WTC11 (cell line): ENCODE results near the gene WDPCP. TPM values are rescaled to one million over a fixed set of nuclear protein-coding genes. Genes with fewer than 3 reads are reported as not detected.

Source experiments
- ATAC-seq: fragments of 200-7000 bp; cut with Tn5 transposase; 2 replicates; pipeline ENCODE4 v1.10.0; 2021; ENCODE audit warnings: mild to moderate bottlenecking, moderate library complexity
- CTCF ChIA-PET: fragments of 300-600 bp; sonication (Branson Sonifier 250); formaldehyde crosslinking; loops from one replicate; lab custom pipeline; 2021; ENCODE audit warnings: antibody characterized with exemption; lab: Charles Lee
- POLR2A ChIA-PET: fragments of 350-600 bp; sonication (Branson Sonifier 250); formaldehyde crosslinking; loops from one replicate; lab custom pipeline; 2021; ENCODE audit warnings: antibody characterized with exemption; lab: Charles Lee
- DNase-seq: peaks from one replicate; pipeline ENCODE4 v3.0.0; 2021; ENCODE audit warnings: low spot score
- H3K27ac Mint-ChIP-seq: 2 replicates; pipeline ENCODE4 v1.8.0; 2021; ENCODE audit warnings: mixed read lengths
- H3K27me3 Mint-ChIP-seq: 2 replicates; pipeline ENCODE4 v1.8.0; 2021; ENCODE audit warnings: low read depth, mild to moderate bottlenecking, moderate library complexity, mixed read lengths
- H3K36me3 Mint-ChIP-seq: 2 replicates; pipeline ENCODE4 v1.8.0; 2021; ENCODE audit warnings: mixed read lengths
- H3K4me1 Mint-ChIP-seq: 2 replicates; pipeline ENCODE4 v1.8.0; 2022; ENCODE audit warnings: mixed read lengths
- H3K4me3 Mint-ChIP-seq: 2 replicates; pipeline ENCODE4 v1.8.0; 2021; ENCODE audit warnings: mild to moderate bottlenecking, moderate library complexity, mixed read lengths
- H3K9me3 Mint-ChIP-seq: 2 replicates; pipeline ENCODE4 v1.8.0; 2021; ENCODE audit warnings: mixed read lengths
- ATF2 ChIP-seq: sonication (generic); formaldehyde crosslinking; IDR thresholded peaks from 2 replicates; pipeline ENCODE4 v1.8.1; 2022; ENCODE audit warnings: low read depth, missing genetic modification reagents, borderline replicate concordance
- CREB1 ChIP-seq: sonication (generic); formaldehyde crosslinking; IDR thresholded peaks from 2 replicates; pipeline ENCODE4 v1.8.0; 2023; ENCODE audit warnings: mild to moderate bottlenecking, missing genetic modification reagents
- CREM ChIP-seq: sonication (generic); formaldehyde crosslinking; IDR thresholded peaks from 2 replicates; pipeline ENCODE4 v1.8.1; 2022; ENCODE audit warnings: mild to moderate bottlenecking, missing genetic modification reagents, moderate library complexity
- E2F5 ChIP-seq: sonication (generic); formaldehyde crosslinking; IDR thresholded peaks from 2 replicates; pipeline ENCODE4 v1.8.1; 2022; ENCODE audit warnings: mild to moderate bottlenecking, moderate library complexity, missing genetic modification reagents
- GABPB1 ChIP-seq: sonication (generic); formaldehyde crosslinking; IDR thresholded peaks from 2 replicates; pipeline ENCODE4 v1.8.1; 2023; ENCODE audit warnings: mild to moderate bottlenecking, missing genetic modification reagents
- GTF2I ChIP-seq: fragments of 250-450 bp; sonication (Bioruptor Pico); conservative IDR thresholded peaks from 2 replicates; pipeline ENCODE4 v1.4.0; 2021; ENCODE audit warnings: mild to moderate bottlenecking
- MAX ChIP-seq: sonication (generic); formaldehyde crosslinking; IDR thresholded peaks from 2 replicates; pipeline ENCODE4 v1.8.0; 2022; ENCODE audit warnings: mild to moderate bottlenecking, missing genetic modification reagents
- MXD4 ChIP-seq: fragments of 250-450 bp; sonication (Bioruptor Pico); IDR thresholded peaks from 2 replicates; pipeline ENCODE4 v1.8.0; 2021; ENCODE audit warnings: mild to moderate bottlenecking, moderate library complexity, borderline replicate concordance
- MYBL2 ChIP-seq: sonication (generic); formaldehyde crosslinking; IDR thresholded peaks from 2 replicates; pipeline ENCODE4 v1.8.1; 2023; ENCODE audit warnings: mild to moderate bottlenecking, moderate library complexity, missing genetic modification reagents
- NFYB ChIP-seq: sonication (generic); formaldehyde crosslinking; conservative IDR thresholded peaks from 2 replicates; pipeline ENCODE4 v1.8.0; 2022; ENCODE audit warnings: low read depth, missing genetic modification reagents
- NR1H2 ChIP-seq: sonication (generic); formaldehyde crosslinking; IDR thresholded peaks from 2 replicates; pipeline ENCODE4 v1.9.0; 2021; ENCODE audit warnings: mild to moderate bottlenecking, moderate library complexity, missing genetic modification reagents
- NR3C1 ChIP-seq: sonication (generic); formaldehyde crosslinking; conservative IDR thresholded peaks from 2 replicates; pipeline ENCODE4 v1.8.1; 2023; ENCODE audit warnings: low read depth, mild to moderate bottlenecking, missing genetic modification reagents
- STAT6 ChIP-seq: sonication (generic); formaldehyde crosslinking; conservative IDR thresholded peaks from 2 replicates; pipeline ENCODE4 v1.8.1; 2023; ENCODE audit warnings: mild to moderate bottlenecking, low read depth, missing genetic modification reagents, moderate library complexity
- TP53 ChIP-seq: sonication (generic); formaldehyde crosslinking; IDR thresholded peaks from 2 replicates; pipeline ENCODE4 v1.8.1; 2023; ENCODE audit warnings: mild to moderate bottlenecking, missing genetic modification reagents
- ZMAT4 ChIP-seq: fragments of 250-450 bp; sonication (Bioruptor Pico); IDR thresholded peaks from 2 replicates; pipeline ENCODE4 v1.9.0; 2021; ENCODE audit warnings: mild to moderate bottlenecking
- ZNF416 ChIP-seq: fragments of 250-450 bp; sonication (Bioruptor Pico); IDR thresholded peaks from 2 replicates; pipeline ENCODE4 v1.9.0; 2021; ENCODE audit warnings: mild to moderate bottlenecking, inconsistent platforms
- total RNA-seq: library from RNA; stranded (reverse); gene quantifications from 3 replicates; pipeline ENCODE4 v1.2.3, GENCODE V29; 2021
- TF ChIP-seq, protein P1 (sequence below): sonication (generic); formaldehyde crosslinking; IDR thresholded peaks from 2 replicates; pipeline ENCODE4 v1.8.1; 2023; ENCODE audit warnings: mild to moderate bottlenecking, missing genetic modification reagents
- TF ChIP-seq, protein P2 (sequence below): fragments of 200-600 bp; IDR thresholded peaks from 2 replicates; pipeline ENCODE4 v1.8.0; 2022; ENCODE audit warnings: antibody characterized with exemption

Gene WDPCP
- total RNA-seq, 1 experiment from 2014 or later = 10.9 TPM

DNA sequence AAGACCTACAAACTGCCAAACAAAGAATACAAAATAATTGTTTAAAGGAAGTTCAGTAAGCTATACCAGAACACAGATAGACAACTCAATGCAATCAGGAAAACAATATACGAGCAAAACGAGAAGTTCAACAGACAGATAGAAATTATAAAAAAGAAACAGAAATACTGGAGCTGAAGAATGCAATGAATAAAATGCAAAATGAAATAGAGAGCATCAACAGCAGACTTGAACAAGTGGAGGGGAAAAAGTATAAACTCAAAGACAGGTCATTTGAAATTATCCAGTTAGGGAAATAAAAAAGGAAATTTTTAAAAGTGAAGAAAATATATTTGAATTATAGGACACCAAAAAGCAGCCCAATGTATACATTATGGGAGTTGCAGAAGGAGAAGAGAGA, 44.1 kb upstream of the WDPCP start (continued):
- TF ChIP-seq, protein P1, sequence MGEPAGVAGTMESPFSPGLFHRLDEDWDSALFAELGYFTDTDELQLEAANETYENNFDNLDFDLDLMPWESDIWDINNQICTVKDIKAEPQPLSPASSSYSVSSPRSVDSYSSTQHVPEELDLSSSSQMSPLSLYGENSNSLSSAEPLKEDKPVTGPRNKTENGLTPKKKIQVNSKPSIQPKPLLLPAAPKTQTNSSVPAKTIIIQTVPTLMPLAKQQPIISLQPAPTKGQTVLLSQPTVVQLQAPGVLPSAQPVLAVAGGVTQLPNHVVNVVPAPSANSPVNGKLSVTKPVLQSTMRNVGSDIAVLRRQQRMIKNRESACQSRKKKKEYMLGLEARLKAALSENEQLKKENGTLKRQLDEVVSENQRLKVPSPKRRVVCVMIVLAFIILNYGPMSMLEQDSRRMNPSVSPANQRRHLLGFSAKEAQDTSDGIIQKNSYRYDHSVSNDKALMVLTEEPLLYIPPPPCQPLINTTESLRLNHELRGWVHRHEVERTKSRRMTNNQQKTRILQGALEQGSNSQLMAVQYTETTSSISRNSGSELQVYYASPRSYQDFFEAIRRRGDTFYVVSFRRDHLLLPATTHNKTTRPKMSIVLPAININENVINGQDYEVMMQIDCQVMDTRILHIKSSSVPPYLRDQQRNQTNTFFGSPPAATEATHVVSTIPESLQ (CRISPR knock-in tag) = no peak
- TF ChIP-seq CREM (CRISPR knock-in tag) (no peak), CREB1 (CRISPR knock-in tag) (no peak), ZNF416 (CRISPR knock-in tag) (no peak), ATF2 (CRISPR knock-in tag) (no peak), MAX (CRISPR knock-in tag) (no peak)
- TF ChIP-seq, protein P2, sequence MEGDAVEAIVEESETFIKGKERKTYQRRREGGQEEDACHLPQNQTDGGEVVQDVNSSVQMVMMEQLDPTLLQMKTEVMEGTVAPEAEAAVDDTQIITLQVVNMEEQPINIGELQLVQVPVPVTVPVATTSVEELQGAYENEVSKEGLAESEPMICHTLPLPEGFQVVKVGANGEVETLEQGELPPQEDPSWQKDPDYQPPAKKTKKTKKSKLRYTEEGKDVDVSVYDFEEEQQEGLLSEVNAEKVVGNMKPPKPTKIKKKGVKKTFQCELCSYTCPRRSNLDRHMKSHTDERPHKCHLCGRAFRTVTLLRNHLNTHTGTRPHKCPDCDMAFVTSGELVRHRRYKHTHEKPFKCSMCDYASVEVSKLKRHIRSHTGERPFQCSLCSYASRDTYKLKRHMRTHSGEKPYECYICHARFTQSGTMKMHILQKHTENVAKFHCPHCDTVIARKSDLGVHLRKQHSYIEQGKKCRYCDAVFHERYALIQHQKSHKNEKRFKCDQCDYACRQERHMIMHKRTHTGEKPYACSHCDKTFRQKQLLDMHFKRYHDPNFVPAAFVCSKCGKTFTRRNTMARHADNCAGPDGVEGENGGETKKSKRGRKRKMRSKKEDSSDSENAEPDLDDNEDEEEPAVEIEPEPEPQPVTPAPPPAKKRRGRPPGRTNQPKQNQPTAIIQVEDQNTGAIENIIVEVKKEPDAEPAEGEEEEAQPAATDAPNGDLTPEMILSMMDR = no peak

DNA sequence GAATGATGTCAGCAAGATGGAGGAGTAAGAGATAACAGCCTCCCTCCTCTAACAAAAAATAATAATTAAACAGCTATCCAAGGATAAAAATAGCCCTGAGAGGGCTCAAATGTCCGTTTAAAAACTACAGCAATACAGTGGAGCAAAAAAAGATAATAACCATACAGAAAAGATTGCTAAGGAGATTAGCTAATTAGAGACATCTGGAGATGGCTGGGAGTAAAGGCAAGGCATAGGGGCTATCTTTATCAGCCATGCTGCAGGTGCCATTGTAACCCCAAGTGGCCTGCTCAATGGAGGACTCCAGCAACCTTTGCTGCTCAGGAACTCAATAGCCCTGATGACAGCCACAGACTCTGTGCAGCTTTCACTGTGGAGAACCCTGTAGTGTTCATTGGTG, 43.2 kb upstream of the WDPCP start:
- POLR2A ChIA-PET = no interaction called here
- Mint-ChIP-seq H3K27me3 (no peaks in the 10 kb centered on the region; the same call in 1 of the 2 replicates), H3K36me3 (peaks cover 22% of the 10 kb centered on the region), H3K27ac (no peak overlapping the region), H3K9me3 (peaks cover 54% of the 10 kb centered on the region), H3K4me3 (no peak overlapping the region), H3K4me1 (no peaks in the 10 kb centered on the region)
- no peak for DNase-seq
- CTCF ChIA-PET = no interaction called here
- no peak for TF ChIP-seq NR3C1 (CRISPR knock-in tag)
- no peak for TF ChIP-seq GABPB1
- no peak for TF ChIP-seq MXD4 (CRISPR knock-in tag)
- TF ChIP-seq NR1H2 (CRISPR knock-in tag) = no peak
- no peak for TF ChIP-seq ZMAT4 (CRISPR knock-in tag)
- no peak for TF ChIP-seq GTF2I (CRISPR knock-in tag)
- TF ChIP-seq E2F5 (CRISPR knock-in tag) = no peak
- TF ChIP-seq TP53 (CRISPR knock-in tag) = no peak
- TF ChIP-seq NFYB (CRISPR knock-in tag) = no peak
- no peak for TF ChIP-seq MYBL2 (CRISPR knock-in tag)
- TF ChIP-seq STAT6 (CRISPR knock-in tag) = no peak
- no peak for ATAC-seq
